GM19468 (cell line): Measurements from ENCODE around the gene RELCH.
"Not testable (repeated sequence)": the region's sequence is repeated elsewhere in the genome, so short reads cannot be mapped to it uniquely, and the experiment has no call there.

Experiments
- ATAC-seq: cut with Tn5 transposase; IDR thresholded peaks from one replicate; pipeline ENCODE4 v1.9.1; 2021; ENCODE audit warnings: mild to moderate bottlenecking, moderate library complexity, moderate number of reproducible peaks; ENCODE audit not compliant: unreplicated experiment; ENCODE audit errors: extremely low read depth

RELCH gene, protein sequence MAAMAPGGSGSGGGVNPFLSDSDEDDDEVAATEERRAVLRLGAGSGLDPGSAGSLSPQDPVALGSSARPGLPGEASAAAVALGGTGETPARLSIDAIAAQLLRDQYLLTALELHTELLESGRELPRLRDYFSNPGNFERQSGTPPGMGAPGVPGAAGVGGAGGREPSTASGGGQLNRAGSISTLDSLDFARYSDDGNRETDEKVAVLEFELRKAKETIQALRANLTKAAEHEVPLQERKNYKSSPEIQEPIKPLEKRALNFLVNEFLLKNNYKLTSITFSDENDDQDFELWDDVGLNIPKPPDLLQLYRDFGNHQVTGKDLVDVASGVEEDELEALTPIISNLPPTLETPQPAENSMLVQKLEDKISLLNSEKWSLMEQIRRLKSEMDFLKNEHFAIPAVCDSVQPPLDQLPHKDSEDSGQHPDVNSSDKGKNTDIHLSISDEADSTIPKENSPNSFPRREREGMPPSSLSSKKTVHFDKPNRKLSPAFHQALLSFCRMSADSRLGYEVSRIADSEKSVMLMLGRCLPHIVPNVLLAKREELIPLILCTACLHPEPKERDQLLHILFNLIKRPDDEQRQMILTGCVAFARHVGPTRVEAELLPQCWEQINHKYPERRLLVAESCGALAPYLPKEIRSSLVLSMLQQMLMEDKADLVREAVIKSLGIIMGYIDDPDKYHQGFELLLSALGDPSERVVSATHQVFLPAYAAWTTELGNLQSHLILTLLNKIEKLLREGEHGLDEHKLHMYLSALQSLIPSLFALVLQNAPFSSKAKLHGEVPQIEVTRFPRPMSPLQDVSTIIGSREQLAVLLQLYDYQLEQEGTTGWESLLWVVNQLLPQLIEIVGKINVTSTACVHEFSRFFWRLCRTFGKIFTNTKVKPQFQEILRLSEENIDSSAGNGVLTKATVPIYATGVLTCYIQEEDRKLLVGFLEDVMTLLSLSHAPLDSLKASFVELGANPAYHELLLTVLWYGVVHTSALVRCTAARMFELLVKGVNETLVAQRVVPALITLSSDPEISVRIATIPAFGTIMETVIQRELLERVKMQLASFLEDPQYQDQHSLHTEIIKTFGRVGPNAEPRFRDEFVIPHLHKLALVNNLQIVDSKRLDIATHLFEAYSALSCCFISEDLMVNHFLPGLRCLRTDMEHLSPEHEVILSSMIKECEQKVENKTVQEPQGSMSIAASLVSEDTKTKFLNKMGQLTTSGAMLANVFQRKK

DNA sequence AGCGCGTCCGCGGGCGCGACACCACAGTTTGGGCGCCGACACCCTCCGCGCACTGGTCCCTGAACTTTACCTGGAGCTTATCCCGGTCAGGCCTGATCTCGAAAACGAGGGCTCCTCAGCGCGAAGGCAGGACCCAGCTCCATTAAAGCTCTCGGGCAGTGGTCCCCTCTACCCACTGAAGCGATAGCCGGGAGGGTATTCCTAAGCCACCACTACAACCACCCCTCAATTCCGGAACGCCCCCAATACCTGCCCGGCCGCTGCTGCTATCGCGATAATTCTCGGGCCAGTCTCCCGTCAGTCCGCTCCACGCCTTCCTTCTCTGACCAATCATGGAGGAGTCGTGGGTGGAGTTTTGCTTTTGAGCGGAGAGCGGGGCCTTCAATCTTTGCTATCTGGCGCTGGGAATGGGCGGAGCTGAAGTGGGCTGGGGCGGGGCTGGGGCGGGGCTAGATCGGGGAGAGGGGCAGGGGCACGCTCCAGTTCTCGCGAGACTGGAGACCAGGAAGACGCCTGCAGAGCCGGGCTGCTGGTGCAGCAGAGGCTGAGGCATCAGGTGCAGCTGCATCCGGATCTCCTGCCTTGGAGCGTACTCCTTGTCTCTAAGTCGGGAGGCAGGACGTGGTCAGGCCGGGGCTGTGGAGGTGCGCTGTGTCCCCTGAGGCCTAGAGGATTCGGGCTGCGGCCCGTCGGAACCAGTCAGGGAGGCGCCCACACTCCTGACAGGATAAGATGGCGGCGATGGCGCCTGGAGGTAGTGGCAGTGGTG is at the start of gene RELCH, which contains the start of gene PIGN:
RELCH (plus strand) TSS at position 482 of the 769 bp plus-strand sequence; CDS start at position 733, 251 bp downstream.
PIGN (minus strand) TSS at position 283 of the 769 bp plus-strand sequence. CDS start 25,703 bp downstream, outside the sequence.
- ATAC-seq = peak; percentile 82

DNA sequence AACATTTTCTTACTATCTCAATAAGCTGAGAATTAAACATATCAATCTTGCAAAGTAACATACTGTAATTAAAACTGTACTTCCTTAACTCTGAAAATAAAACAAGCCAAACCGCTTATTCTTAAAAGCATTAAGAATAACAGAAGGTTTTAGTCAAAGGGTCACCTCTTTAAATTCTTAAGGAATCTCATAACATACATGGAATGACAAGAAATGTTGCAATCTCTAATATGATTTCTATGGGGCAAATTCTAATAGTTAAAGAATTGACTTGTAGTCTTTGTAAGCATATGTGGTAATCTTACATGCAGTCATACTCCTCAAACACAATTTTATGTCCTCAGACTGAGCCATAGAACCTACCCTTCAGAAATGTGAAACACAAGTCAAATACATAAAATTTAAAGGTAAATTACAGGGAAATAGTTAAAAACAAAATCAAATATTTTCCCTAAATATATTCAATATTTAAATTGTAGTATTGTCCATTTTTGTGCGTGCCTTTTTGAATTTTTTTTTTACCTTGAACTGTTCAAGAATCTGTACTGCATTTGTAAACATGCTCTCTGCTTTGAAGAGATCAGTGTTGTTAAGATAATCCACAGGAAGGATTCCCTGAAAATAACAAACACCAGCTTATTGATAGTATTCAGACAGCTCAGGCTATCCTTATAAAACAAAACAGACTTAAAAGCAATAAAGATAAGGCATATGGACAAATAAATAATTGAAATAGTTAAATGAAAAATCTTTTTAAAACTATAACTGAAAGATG is 48.4 kb upstream of the RELCH start:
- no peak for ATAC-seq

DNA sequence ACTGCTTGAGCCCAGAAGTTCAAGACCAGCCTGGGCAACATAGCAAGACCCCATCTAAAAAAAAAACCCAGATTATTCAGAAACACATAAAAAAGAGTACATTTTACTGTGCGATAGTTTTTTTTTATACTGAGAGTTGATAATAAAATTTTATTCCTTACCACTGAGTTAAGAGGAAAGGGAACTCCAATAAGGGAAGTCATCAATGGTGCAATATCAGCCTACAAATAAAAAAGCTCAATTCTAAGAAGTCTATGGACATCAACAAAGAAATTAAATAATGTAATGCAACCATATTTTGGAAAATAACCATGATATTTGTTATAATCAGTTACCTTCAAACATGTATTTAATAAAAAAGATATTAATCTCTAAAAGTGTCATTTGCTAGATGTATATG is 46.8 kb upstream of the RELCH start:
- no peak for ATAC-seq

DNA sequence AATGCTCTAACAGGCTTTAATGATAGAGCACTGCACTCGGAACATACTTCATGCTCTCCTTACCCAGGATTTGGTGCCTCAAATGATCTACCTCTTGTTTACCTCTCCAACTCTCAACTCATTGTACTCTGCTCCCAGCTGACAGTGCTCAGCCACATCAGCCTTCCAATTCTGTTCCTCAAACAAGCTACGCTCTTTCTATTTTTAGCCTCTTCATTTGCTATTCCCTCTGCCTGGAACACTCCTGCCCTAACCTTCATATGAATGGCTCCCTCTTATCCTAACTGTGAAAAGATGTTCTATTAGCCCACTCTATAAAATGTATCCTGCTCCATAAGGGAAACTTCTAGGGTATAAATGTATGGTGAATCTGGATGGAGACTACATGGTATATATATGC is 42.7 kb upstream of the RELCH start:
- no peak for ATAC-seq

DNA sequence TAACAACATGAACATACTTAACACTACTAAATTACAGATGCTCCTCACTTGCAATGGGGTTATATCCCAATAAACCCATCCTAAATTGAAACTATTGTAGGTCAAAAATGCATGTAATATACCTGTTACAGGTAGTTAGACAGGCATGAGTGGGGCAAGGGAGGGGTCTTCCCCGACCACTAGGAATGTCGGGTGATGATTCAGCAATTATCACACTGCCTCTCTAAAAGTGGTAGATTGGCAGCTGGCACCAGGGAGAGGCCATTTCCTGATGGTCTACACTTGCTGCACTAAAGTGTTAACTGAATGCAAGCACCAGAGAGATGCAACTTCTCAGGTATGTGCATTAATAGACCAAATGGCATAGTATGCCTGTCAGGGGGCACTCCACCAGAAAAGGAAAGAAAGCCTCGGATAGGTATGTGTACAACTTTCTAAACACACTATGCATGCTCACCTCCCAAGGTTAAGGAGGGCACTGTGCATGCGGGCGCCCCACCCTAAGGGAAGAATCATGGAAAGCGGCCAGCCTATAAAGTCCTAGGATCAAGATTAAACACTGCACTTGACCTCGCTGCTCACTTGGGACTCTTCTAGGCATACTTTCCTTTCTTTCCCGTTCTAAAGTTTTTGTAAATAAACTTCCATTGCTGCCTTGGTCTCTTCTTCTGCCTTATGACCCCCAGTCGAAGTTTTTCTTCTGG is 35.8 kb upstream of the RELCH start:
- ATAC-seq = no peak

DNA sequence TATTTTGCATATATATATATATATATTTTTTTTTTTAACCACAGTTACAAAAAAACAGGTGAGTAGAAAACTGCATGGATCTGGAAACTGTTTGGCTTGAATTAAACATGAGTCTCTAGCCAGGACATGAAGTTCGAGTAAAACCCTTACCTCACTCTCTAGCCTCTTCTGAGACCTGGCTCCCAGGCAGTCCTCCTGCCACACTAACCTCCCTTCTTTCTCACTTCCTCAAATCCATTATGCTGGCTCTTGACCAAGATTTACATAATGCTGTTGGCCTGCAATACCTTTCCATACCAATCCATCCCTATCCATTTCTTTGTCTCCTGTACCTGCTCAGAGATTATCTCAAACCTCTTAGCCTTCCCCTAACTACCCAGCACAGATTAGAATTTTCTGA is 34.2 kb upstream of the RELCH start:
- ATAC-seq = no peak

DNA sequence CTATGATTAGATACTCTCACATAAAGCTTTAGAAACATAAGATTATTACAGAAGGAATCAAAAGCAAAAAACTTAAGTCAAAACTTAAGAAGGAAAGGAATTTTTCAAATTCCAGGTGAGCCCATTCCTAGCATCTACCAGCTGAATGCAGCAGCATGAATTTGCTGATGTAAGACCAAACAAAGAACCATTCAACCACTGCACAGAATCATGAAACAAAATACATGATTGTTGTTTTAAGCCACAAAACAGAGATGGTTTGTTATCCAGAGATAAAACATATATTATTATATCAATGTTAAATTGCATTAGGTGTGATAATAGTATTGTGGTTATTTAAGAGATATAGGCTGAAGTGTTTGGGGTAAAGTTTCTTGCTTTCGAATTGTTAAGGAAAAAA is 29.2 kb upstream of the RELCH start:
- no peak for ATAC-seq

DNA sequence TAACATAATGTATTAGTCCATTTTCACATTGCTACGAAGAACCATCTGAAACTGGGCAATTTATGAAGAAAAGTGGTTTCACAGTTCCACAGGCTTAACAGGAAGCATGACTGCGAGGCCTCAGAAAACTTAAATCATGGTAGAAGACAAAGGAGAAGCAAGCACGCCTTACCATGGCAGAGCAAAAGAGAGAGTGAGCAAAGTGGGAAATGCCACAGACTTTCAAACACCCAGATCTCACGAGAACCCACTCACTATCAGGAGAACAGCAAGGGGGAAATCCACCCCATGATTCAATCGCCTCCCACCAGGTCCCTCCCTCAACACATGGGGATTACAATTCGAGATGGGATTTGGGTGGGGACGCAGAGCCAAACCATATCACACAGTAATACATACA is 22.7 kb upstream of the RELCH start:
- ATAC-seq = no peak

DNA sequence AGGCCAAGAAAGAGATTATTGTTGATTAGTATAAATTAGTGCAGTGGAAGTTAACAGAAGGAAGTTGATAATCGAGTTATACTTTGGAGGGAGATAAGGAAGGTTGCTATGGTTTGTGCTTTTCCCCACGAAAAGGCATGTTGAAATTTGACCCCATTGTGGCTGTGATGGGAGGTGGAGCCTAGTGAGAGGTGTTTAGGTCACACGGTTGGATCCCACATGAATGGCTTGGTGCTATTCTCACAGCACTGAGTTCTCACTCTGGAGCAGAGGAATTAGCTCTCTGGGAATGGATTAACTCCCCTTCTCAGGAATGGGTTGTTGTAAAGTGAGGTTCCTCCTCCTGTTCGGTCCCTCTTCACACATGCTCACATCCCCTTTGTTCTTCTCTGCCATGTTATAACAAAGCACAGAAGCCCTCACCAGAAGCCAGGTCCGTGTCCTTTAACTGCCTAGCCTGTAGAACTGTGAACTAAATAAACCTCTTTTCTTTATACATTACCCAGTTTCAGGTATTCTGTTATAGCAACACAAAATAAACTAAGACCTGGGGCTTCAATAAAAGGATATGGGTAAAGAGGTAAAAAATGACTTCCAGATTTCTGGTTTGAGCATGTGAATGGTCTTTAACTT is 22.1 kb upstream of the RELCH start:
- no peak for ATAC-seq

DNA sequence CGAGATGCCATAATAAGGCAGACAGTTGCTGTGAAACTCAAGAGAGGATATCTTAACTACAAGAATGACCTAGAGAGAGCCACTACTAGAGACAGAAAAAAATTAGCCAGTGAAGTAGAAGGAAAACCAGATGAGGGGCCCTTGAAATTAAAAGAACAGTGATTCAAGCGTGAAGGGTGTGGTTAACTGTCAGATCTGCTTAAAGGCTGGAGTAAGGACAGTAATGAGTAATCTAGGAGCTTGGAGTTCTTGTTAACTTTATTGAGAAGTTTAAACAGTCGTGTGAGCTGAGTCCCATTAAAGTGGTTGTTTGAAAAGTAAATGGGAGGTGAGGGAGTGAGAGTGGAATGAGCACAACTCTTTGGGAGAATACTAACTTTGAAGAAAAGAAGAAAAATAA is 21.5 kb upstream of the RELCH start:
- ATAC-seq = no peak

DNA sequence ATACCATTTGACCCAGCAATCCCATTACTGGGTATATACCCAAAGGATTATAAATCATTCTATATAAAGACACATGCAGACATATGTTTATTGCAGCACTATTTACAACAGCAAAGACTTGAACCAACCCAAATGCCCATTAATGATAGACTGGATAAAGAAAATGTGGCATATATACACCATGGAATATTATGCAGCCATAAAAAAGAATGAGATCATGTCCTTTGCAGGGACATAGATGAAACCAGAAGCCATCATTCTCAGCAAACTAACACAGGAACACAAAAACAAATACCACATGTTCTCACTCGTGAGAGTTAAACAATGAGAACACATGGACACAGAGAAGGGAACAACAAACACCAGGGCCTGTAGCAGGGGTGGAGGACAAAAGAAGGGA is 20.5 kb upstream of the RELCH start:
- ATAC-seq = not testable (repeated sequence)

DNA sequence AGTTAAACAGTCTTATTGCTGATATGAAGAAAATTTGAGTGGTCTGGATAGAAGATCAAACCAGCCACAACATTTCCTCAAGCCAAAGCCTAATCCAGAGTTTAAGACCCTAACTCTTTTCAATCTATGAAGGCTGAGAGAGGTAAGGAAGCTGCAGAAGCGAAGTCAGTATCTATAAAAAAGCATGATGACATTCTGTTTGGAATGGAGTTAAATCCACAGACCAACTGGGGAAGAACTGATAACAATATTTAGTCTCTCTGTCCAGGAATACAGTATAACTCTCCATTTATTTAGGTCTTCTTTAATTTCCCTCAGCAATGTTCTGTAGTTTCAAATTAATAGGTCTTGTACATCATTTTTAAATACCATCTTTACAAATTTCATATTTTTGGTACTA is 16.2 kb upstream of the RELCH start:
- no peak for ATAC-seq

DNA sequence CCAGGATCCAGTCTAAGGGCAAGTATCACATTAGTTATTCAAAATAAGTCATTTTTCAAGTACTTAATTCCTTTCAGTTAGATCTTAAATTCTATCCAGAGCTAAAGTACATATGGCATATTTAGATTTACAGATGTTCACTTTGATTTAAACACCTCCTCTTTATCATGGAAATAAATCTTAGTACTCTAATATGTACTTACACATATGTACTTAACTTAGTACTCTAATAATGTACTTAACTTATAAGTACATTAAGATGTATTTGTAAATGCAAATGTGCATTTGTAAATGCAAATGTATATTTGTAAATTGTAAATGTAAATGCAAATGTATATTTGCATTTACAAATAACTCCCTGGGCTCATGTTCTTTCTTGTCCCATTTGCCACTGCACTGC is 14.8 kb upstream of the RELCH start:
- no peak for ATAC-seq

DNA sequence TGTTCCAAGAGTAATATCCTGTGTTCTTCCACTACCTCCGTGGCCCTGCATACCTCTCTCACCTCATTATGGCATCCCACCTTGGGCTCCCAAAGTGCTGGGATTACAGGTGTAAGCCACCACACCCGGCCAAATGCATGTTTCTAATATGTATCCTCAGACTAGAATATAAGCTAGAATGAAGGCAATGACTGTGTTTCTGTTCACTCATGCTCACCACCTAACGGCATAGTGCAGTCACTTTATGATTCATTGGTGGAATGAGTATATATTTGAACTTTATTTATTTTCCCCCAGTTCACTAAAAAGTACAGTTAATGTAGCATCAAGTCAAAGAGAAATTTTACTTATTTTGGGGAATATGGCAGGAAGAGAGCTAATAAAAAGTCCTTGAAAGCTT is 11.5 kb upstream of the RELCH start:
- no peak for ATAC-seq

DNA sequence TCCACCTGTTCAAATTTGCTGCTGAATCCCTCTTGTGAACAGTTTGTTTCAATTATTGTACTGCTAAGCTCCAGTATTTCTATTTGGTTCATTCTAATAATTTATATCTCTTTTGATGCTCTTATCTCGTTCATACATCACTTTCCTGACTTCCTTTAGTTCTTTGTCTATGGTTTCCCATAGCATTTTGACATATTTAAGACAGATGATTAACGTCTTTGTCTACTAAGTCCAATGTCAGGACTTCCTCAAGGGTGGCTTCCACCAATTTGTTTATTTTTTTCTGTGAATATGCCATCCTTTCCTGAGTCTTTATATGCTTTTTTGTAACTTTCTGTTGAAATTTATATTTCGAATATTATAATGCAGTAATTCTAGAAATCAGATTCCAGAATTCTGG is 9.8 kb upstream of the RELCH start:
- ATAC-seq = no peak

DNA sequence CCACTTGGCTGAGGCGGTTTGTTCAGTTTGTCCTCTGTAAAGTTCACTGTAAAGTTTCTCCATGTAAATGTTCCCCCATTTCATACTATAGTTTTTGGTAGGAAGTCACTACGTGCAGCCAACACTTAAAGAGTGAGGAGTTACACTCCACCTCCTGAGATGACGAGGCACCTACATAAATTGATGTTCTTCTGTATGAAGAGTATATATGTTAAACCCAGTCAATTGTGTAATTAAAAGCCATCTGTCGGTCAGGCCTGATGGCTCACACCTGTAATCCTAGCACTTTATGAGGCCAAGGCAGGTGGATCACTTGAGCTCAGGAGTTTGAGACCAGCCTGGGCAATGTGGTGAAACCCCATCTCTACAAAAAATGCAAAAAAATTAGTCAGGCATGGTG is 7.8 kb upstream of the RELCH start:
- ATAC-seq = no peak

DNA sequence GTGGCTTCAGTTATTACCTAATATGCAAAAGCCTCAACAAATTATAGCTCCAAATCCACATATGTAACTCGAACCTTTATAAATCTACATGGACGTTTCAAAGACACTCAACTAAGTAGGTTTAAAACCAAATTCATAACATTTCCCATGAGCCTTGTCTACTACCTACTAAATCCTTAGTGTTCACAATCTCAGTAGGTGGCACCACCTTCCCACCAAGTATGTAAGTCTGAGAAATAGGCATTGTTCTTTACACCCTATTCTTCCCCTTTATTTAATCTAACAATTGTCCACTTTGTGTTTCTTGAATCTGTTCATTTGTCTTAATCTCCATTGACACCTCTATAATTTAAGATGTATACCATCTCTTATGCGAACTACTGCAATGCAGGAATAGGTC is 4.8 kb upstream of the RELCH start:
- ATAC-seq = no peak

DNA sequence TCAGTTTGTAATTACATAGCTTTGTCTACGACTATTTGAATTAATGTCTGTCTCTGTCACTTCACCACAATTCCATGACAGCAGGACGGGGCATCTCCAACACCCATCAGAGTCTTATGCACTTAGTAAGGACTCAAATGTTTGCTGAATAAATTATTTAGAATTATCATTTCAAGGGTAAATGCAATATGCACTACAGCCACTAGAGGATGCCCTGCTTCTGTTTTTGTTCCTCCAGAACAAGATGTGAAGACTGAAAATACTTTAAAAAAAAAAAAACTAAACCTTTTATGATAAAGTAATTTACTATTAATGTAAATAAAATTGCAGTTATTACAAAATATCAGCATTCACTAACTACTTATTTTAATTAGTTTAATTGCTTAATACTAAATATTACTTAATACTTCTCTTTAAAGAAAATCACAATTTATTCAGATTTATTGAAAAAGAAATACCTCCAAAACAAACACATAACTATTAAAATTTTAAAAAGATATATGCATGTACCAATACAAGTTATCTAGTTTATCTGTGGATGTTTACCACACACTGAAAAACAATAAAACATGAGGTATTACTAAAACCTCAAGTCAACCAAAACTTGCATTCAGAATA is 3.4 kb upstream of the RELCH start:
- no peak for ATAC-seq
